ENCODE results near the gene TRABD.
"Not testable (repeated sequence)": the region's sequence is repeated elsewhere in the genome, so short reads cannot be mapped to it uniquely, and the experiment has no call there.

TRABD gene, protein sequence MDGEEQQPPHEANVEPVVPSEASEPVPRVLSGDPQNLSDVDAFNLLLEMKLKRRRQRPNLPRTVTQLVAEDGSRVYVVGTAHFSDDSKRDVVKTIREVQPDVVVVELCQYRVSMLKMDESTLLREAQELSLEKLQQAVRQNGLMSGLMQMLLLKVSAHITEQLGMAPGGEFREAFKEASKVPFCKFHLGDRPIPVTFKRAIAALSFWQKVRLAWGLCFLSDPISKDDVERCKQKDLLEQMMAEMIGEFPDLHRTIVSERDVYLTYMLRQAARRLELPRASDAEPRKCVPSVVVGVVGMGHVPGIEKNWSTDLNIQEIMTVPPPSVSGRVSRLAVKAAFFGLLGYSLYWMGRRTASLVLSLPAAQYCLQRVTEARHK

GRCh38 chr22:50185375-50186087 lies at the start of gene TRABD:
TSS of gene TRABD (plus strand) at chr22:50185913. CDS start at chr22:50193061, 7,148 bp downstream.
- peak; percentile 91 for DNase-seq

GRCh38 chr22:50136581-50137015 lies 49.1 kb upstream of the TRABD start:
- no peak for DNase-seq

DNA sequence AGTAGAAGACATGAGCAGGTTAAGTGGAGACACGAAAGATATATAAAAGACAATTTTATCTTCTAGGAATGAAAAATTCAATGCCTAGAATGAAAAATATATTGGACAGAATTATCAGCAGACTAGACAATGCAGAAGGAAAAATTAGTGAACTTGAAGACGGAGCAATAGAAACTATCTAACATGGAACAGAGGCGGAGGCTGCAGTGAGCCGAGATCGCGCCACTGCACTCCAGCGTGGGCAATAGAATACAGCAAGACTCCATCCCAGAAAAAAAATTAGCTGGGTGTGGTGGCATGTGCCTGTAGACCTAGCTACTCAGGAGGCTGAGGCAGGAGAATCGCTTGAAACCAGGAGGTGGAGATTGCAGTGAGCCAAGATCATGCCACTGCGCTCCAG lies 48.4 kb upstream of the TRABD start:
- DNase-seq, result not testable (repeated sequence)

- DNase-seq, result no peak
Observed at GRCh38 chr22:50138041-50138440, 47.7 kb upstream of the TRABD start.

DNA sequence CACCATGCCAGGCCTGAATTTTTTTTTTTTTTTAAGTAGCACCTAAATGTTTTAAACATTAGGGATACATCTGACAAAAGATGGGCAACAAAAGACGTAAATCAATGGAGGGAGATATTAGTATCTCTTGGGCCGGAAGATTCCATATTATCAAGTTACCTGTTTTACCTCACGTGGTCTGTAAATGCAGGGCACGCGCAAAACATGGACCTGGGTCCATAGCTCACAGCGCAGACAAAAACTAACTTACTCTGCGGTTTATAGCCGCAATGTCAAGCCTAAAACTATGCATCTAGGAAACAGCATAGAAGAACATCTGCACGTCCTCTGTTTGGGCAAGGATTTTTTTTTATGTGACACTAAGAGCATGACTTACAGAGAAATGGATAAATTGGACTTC lies 46.7 kb upstream of the TRABD start:
- DNase-seq, result no peak

DNA sequence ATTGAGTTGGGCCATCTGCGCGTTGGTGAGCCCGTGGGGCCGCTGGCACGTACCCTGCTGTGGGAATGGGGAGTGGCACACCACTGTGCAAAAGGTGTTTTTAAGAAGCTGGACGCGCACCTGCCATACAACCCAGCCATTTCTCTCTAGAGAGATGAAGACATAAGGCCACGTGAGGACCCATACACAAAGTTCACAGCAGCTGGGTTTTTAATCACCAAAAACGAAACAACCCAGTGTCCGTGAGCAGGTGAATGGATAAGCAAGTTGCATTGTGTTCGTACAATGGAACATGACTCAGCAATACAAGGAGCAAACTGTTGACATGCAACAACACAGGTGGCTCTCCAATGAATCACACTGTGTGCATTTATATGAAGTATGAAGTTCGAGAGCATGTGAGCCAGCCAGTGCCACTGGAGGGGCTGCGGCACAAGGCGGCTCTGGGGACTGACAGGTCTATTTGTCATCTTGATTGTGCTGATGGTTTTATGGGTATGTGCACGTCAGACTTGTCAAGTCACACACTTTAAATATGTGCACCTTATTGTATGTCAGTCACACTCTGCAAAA lies 45.8 kb upstream of the TRABD start:
- no peak for DNase-seq

DNA sequence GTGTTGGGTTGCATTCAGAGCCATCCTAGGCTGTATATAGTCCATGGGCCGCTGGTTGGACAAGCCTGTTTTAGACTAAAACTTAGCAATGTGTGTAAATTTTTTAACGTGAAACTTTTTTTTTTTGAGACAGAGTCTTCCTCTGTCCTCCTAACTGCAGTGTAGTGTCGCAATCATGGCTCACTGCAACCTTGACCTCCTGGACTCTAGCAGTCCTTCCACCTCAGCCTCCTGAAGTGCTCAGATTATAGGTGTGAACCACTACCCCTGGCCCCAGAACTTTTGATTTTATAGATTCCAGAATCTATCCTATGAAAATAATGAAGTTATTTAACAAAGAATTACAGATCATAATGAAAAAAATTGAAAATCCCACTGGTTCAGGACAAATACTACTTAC lies 45.1 kb upstream of the TRABD start:
- no peak for DNase-seq

DNA sequence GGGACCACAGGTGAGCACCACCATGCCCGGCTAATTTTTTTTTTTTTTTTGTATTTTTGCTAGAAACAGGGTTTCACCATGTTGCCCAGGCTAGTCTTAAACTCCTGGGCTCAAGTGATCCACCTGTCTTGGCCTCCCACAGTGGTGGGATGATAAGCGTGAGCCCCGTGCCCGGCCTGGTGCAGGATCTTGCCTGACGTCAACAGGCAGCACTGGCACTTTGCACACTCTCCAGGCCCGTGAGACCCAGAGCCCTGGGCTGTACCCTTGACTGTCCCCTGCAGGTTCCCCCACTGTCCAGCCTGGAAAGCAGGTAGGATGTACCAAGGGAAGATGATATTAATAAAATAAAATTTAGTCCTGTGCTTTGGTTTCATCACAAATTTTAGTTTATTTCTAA lies 44.3 kb upstream of the TRABD start:
- DNase-seq, result no peak

- DNase-seq, result no peak
Observed at GRCh38 chr22:50141891-50142363, 43.8 kb upstream of the TRABD start.

DNA sequence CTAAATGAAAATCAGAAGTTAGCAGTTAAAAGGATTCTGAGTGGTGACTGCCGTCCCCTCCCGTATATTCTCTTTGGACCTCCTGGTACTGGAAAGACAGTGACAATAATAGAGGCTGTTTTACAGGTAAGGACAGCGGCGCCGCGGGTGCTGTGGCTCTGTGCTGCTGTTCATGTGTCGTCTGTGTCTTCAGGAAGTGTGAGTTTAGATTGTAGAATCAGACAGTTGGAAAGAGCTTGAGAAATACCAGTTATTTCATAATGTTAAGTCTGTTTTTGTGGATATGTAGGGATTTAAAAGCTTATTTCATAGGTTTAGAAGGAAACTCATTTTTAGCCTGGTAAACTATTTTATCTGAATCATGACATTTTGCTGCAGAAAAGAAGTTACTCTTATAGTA lies 42.6 kb upstream of the TRABD start:
- no peak for DNase-seq

GRCh38 chr22:50144005-50144614 lies 41.6 kb upstream of the TRABD start:
- DNase-seq, result no peak

DNA sequence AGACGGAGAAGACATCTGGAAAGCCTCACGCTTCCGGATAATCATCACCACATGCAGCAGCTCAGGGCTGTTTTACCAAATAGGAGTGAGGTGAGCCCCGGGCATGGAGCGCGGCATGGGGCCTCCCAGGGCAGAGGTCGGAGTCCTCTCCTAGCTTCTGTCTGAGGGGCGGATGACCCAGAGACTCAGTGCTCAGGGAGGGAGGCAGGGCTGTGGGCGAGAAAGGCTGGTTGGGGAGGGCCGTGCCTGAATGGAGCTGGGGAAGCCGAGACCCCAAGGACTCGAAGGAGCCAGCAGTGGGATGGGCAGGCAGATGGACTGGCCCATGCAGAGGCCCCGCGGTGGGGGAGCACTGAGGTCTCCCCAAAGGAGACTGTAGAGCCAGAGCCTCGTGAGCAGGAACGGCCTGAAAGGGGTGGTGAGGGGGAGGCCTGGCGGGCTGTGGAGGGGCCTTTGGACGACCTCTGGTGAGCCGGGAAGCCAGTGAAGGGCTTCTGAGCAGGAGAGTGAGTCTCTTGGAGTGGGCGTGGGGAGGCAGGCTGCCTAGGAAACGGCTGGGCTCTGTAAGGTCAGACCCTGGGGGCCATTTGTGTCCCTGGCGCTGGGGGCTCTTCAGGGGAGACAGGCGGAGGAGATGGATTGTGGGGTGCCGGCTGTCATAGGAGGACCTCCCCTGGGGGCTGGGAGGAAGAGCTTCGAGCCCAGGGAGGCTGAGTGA lies 39.8 kb upstream of the TRABD start:
- DNase-seq, result peak; percentile 9

- DNase-seq, result peak; percentile 64
Observed at GRCh38 chr22:50146439-50147238, 39.1 kb upstream of the TRABD start.

DNA sequence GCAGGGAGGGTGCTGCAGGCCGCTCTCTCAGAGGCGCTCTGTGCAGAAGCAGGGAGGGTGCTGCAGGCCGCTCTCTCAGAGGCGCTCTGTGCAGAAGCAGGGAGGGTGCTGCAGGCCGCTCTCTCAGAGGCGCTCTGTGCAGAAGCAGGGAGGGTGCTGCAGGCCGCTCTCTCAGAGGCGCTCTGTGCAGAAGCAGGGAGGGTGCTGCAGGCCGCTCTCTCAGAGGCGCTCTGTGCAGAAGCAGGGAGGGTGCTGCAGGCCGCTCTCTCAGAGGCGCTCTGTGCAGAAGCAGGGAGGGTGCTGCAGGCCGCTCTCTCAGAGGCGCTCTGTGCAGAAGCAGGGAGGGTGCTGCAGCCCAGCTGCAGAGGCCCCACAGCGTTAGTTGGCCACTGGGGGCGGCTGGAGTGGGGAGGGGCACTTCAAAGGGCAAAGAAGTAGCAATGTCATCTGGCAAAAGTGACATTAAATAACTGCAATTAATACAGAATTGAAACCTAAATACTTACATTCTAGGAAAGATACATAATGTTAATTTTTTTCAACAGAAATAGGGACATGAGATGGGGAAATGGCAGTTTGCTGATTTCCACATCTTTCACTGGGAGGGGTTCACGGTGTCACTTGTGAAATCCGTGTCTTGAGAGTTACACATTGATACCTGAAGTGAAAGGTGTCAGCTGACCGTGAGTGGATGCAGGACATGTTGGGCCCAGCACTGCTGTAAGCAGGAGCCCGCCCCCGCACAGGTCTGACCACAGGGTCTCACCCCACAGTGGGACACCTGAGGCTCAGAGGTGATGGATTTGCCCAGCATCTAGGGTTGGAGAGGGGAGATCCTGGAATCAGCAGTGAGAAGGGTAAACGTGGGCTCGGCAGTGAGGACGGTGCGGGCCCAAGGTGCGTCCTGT lies 38.2 kb upstream of the TRABD start:
- DNase-seq, result not testable (repeated sequence)

DNA sequence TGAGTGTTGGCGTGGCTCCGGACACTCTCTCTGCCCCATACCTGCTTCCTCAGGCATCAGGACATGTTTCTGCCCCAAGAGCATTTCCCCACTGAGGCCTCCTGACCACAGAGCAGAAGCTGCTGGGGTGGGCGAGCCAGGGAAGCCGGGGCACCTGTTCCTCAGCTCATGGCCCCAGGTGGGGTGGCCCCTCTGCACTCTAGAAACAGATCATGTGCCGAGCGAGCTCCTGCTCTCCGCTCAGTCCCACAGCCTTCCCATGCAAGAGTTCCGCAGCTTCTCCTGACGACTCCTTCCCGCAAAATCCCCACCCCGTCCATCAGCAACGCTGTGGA lies 37.6 kb upstream of the TRABD start:
- no peak for DNase-seq

- DNase-seq, result peak; percentile 30
Observed at GRCh38 chr22:50148991-50149721, 36.6 kb upstream of the TRABD start.

DNA sequence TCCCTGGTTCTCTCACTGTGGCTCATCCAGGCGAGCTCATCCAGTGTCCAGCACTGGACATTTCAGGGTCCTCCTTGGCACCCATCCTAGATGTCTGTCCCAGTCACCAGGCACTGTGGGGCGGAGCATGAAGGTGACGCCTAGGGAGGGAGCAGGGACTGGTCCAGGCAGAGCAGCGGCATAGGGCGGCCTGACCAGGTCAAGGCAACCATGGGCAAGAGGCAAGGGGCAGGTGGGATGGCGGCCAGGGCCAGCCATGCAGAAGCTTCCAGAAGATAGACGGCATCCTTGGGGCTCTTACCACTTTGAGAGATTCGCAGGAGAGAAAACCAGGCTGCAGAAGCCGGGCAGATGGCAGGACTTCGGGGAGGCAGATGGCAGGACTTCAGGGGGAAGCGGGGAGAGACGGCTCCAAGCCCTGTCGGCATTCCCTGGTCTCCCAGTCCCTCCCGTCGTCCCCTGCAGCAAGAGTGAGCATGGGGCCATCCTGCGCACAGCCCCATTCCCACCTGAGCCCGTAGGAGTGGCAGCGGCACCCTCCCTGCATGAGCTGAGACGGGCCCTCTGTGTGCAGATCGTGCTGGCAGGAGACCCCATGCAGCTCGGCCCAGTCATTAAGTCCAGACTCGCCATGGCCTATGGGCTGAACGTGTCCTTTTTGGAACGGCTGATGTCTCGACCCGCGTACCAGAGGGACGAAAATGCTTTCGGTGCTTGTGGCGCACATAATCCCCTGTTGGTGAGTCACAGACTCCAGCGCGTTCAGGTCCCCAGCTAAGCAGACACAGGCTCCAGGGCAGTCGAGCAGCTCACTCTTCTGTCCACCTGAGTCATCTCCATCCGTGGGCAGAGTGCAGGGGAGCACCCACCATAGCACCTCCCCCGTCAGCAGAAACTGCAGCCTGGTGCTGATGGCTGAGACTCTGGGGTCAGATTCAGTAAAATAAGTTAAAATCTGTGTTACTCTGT lies 35.3 kb upstream of the TRABD start:
- peak; percentile 12 for DNase-seq

DNA sequence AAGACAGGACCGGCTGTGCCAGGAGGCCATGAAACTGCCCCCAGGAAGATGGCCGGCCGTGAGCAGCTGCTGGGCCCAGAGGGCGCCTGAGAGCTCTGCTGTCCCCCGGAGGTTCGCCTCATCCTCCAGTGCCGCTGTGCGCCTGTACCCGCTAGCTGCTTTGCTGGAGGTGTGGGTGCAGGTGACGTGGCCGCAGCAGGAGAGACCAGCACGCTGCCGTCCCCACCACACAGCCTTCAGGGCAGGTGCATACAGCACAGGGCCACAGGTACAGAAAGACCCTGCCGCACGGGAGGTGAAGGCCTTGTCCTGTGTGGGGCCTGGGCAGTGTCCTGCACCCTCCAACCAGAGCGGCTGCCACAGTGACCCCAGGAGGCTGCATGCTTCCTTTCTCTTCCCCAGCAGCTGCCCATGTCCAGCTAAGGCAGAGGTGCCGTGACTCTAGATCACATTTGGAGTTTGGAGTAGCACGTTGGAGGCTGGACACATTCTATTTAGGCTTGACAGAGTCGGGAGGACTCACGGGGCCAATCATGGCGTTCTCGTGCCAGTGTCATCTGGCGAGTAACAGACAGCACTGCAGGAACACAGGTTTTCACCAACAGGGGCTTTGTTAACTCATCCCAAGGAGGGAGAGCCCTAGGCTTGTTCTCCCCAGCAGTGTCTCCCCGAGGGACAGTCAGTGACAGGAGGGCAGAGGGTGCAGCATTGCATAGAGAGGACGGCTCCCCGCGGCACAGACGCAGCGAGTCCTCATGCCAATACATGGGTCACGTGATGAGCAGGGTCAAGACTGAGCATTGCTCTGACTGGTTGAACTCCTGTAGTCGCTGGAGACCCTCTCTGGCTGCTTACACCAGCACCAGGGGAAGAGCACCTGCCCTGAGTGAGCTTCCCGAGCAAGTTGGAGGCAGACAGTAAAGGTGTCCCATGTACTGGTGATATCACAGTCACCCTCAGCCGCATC lies 33.9 kb upstream of the TRABD start:
- no peak for DNase-seq

All from fibroblast of skin of right quadriceps (primary cell).